ENCODE measurements around the gene LMAN2. TPM values are rescaled to one million over a fixed set of nuclear protein-coding genes. Genes with fewer than 3 reads are reported as not detected.

Gene LMAN2
- total RNA-seq, 1 donor from 2014 or later = 166 TPM

GRCh38 chr5:177333420-177334154, 17.9 kb downstream of the LMAN2 start:
- no peak for DNase-seq (ENCODE audit: extremely low spot score in 2 of 2)
- Histone ChIP-seq H3K27me3 (no peaks in the 10 kb centered on the region), H3K9me3 (no peaks in the 10 kb centered on the region), H3K4me3 (no peak overlapping the region), H3K27ac (no peak overlapping the region), H3K4me1 (no peaks in the 10 kb centered on the region), H3K36me3 (peaks cover 6 to 82% of the 10 kb centered on the region in 2 donors)
- intact Hi-C loops (cut with DNase I) = no loop called here
- TF ChIP-seq CTCF (IDR thresholded peaks at IDR 0.05) (no peak), POLR2AphosphoS5 (IDR thresholded peaks at IDR 0.05; ENCODE audit: insufficient read depth in 1 of 2, low read depth in 1 of 2) (no peak)

GRCh38 chr5:177332896-177333260, 18.6 kb downstream of the LMAN2 start:
- no peaks in the 10 kb centered on the region for H3K9me3 ChIP-seq
- H3K4me1 ChIP-seq = peaks cover 3% of the 10 kb centered on the region
- TF ChIP-seq POLR2A (IDR thresholded peaks at IDR 0.05) = no peak
- TF ChIP-seq CTCF (IDR thresholded peaks at IDR 0.05) = no peak
- no peak for TF ChIP-seq POLR2AphosphoS5 (IDR thresholded peaks at IDR 0.05; ENCODE audit: insufficient read depth in 1 of 2, low read depth in 1 of 2)
- DNase-seq (ENCODE audit: extremely low spot score in 2 of 2) = no peak
- no peaks in the 10 kb centered on the region for H3K27me3 ChIP-seq
- no peak overlapping the region for H3K27ac ChIP-seq
- intact Hi-C loops (cut with DNase I) = no loop called here
- H3K4me3 ChIP-seq = no peak overlapping the region
- peaks cover 6 to 78% of the 10 kb centered on the region in 2 donors for H3K36me3 ChIP-seq

GRCh38 chr5:177332031-177332895, 19.2 kb downstream of the LMAN2 start:
- no peak overlapping the region for H3K4me3 ChIP-seq
- peaks cover 6 to 72% of the 10 kb centered on the region in 2 donors for H3K36me3 ChIP-seq
- H3K4me1 ChIP-seq = peaks cover 5% of the 10 kb centered on the region
- H3K9me3 ChIP-seq = no peaks in the 10 kb centered on the region
- no peaks in the 10 kb centered on the region for H3K27me3 ChIP-seq
- no peak for TF ChIP-seq POLR2AphosphoS5 (IDR thresholded peaks at IDR 0.05; ENCODE audit: insufficient read depth in 1 of 2, low read depth in 1 of 2)
- TF ChIP-seq POLR2A (IDR thresholded peaks at IDR 0.05) = no peak
- TF ChIP-seq CTCF (IDR thresholded peaks at IDR 0.05) = no peak
- no peak for DNase-seq (ENCODE audit: extremely low spot score in 2 of 2)
- intact Hi-C loops (cut with DNase I) = no loop called here
- no peak overlapping the region for H3K27ac ChIP-seq

GRCh38 chr5:177330991-177331842, 20.3 kb downstream of the LMAN2 start:
- H3K4me1 ChIP-seq = peaks cover 5% of the 10 kb centered on the region
- intact Hi-C loops (cut with DNase I) = no loop called here
- peaks cover 6 to 61% of the 10 kb centered on the region in 2 donors for H3K36me3 ChIP-seq
- H3K4me3 ChIP-seq = no peak overlapping the region
- no peak overlapping the region for H3K27ac ChIP-seq
- TF ChIP-seq CTCF (IDR thresholded peaks at IDR 0.05) (no peak), POLR2A (IDR thresholded peaks at IDR 0.05) (no peak), POLR2AphosphoS5 (IDR thresholded peaks at IDR 0.05; ENCODE audit: insufficient read depth in 1 of 2, low read depth in 1 of 2) (no peak)
- no peaks in the 10 kb centered on the region for H3K9me3 ChIP-seq
- no peaks in the 10 kb centered on the region for H3K27me3 ChIP-seq
- DNase-seq (ENCODE audit: extremely low spot score in 2 of 2) = no peak
